ENCODE data around the gene NPW. TPM values are rescaled to one million over a fixed set of nuclear protein-coding genes. Genes with fewer than 3 reads are reported as not detected.

Gene NPW
- total RNA-seq, 2 donors from 2014 or later, result 1.5 to 3.5 TPM

DNA sequence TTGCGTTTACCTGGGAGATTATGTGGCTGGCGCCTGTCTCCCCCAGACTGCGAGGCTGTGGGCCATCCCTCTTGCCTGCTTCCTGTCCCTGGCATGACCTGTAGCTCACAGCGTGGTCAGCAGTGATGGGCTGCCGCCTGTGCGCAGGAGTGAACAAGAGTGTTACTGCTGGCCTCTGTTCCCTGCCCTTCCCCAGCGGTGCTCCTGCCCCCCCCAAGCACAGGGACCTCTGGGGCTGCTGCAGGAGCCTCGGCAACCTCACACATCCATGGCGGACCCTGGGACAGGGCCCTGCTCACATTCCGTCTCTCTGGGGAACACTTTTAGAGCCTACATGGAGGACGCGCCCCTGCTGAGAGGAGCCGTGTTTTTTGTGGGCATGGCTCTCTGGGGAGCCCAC is 38.8 kb downstream of the NPW start:
- Mint-ChIP-seq H3K4me1 (ENCODE audit: low read depth in 2 of 2) (peaks cover 0 to 3% of the 10 kb centered on the region in 2 donors), H3K36me3 (no peaks in the 10 kb centered on the region), H3K4me3 (no peak overlapping the region), H3K27me3 (no peaks in the 10 kb centered on the region), H3K27ac (no peak overlapping the region), H3K9me3 (no peaks in the 10 kb centered on the region)
- no peak for DNase-seq (ENCODE audit: low spot score)
- no peak for ATAC-seq

DNA sequence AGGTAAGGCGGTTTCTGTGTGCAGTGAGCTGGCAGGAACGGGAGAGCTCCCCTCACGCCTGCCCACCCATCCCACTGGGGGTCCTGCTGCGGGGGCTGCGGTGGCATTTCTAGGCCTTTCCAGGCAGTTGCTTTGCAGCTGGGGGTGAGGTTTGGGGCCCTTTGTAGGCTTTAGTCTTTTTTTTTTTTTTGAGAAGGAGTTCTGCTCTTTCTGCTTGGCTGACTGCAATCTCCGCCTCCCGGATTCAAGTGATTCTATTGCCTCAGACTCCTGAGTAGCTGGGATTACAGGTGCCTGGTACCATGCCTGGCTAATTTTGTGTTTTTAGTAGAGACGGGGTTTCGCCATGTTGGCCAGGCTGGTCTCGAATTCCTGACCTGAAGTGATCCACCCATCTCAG is 39.3 kb downstream of the NPW start:
- Mint-ChIP-seq H3K4me1 (ENCODE audit: low read depth in 2 of 2) (peaks cover 0 to under 1% of the 10 kb centered on the region in 2 donors), H3K4me3 (no peak overlapping the region), H3K27me3 (no peaks in the 10 kb centered on the region), H3K27ac (no peak overlapping the region), H3K9me3 (no peaks in the 10 kb centered on the region), H3K36me3 (no peaks in the 10 kb centered on the region)
- ATAC-seq (no peak), DNase-seq (ENCODE audit: low spot score) (no peak)

DNA sequence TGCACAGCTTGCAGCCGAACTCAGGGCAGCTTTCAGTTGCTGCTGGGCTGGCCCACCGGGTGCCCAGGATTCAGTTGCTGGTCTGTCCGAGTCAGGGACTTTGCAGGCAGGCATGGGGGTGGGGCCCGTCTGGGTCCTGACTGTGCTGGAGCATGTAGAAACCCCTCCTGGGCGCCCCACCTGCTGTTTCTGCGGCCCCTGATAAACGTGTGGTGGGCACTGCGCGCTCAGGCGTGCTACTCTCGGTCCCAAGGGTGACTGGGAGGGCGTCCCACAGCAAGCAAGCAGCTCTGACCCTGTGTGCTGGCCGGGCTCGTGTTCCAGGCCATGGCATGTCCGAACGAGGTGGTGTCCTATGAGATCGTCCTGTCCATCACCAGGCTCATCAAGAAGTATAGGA is 40.8 kb downstream of the NPW start:
- H3K27ac Mint-ChIP-seq, result no peak overlapping the region

DNA sequence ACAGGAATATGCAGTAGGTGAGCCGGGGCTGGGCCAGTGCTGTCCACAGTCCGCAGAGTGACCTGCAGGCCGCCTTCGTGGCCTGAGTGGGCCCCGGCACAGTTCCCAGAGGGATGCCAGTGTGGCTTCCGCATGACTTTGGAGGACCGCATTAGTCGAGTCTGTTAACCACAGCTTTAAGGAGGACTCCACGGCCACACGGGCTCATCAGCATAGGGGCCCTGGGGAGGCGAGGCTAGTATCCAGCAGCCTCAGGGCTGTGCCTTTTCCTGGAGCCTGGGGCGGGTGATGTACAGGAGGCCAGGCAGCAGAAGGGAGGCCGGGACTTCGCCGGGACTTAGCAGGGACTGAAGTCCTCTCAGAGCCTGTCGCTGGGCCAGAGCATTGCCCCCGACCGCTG is 41.4 kb downstream of the NPW start:
- Mint-ChIP-seq H3K27me3 (no peaks in the 10 kb centered on the region), H3K4me3 (no peak overlapping the region), H3K4me1 (ENCODE audit: low read depth in 2 of 2) (peaks cover under 1 to 2% of the 10 kb centered on the region in 2 donors), H3K27ac (no peak overlapping the region), H3K9me3 (no peaks in the 10 kb centered on the region), H3K36me3 (peaks cover 1% of the 10 kb centered on the region)
- ATAC-seq (no peak), DNase-seq (ENCODE audit: low spot score) (no peak)

More for the DNA sequence above, 40.8 kb downstream of the NPW start:
- H3K4me3 Mint-ChIP-seq, result no peak overlapping the region
- no peaks in the 10 kb centered on the region for H3K9me3 Mint-ChIP-seq
- no peaks in the 10 kb centered on the region for H3K27me3 Mint-ChIP-seq
- ATAC-seq, result no peak
- DNase-seq (ENCODE audit: low spot score), result no peak
- no peaks in the 10 kb centered on the region for H3K4me1 Mint-ChIP-seq (ENCODE audit: low read depth in 2 of 2)
- H3K36me3 Mint-ChIP-seq, result no peaks in the 10 kb centered on the region

DNA sequence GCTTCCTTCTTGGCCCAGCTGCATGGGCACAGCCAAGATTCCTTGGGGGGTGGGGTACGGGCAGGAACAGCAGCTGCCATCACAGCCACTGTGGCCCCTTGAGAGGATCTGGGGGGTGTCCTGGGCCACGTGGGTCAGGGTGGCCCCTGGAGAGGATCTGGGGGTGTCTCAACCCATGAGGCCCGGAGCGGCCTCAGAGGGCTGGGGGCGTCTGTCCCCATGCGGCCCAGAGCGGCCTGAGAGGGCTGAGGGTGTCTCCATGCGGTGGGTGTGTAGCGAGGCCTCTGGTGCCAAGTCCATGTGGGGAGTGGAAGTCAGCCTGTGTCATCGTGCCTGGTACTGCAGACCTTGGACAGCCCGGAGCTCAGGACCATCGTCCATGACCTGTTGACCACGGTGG is 41.9 kb downstream of the NPW start:
- no peaks in the 10 kb centered on the region for H3K27me3 Mint-ChIP-seq
- no peak overlapping the region for H3K4me3 Mint-ChIP-seq
- DNase-seq (ENCODE audit: low spot score) (no peak), ATAC-seq (no peak)
- no peak overlapping the region for H3K27ac Mint-ChIP-seq
- peaks cover 4% of the 10 kb centered on the region for H3K36me3 Mint-ChIP-seq
- H3K4me1 Mint-ChIP-seq (ENCODE audit: low read depth in 2 of 2), result peaks cover 3 to 5% of the 10 kb centered on the region in 2 donors
- H3K9me3 Mint-ChIP-seq, result no peaks in the 10 kb centered on the region

DNA sequence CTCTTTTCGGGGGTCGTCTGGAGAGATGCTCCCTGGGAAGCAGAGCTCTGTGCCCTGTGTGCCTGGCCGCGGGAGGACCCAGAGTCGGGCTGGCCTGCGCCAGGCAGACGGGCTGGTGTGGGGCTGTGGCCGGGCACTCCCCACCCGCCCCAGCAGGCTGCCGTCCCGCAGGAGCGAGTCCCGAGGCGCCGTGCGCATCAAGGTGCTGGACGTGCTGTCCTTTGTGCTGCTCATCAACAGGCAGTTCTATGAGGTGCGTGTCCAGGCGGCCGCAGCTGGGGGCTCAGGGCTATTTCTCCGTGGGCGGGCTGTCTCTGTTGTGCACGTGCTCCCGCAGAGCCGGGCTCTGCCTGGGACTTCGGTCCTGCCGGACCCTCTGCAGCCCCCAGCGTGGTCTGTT is 43.2 kb downstream of the NPW start:
- Mint-ChIP-seq H3K27me3 (no peaks in the 10 kb centered on the region), H3K36me3 (peaks cover 4% of the 10 kb centered on the region), H3K9me3 (no peaks in the 10 kb centered on the region), H3K4me1 (ENCODE audit: low read depth in 2 of 2) (peaks cover 3 to 5% of the 10 kb centered on the region in 2 donors), H3K27ac (no peak overlapping the region), H3K4me3 (no peak overlapping the region)
- ATAC-seq (no peak), DNase-seq (ENCODE audit: low spot score) (no peak)

DNA sequence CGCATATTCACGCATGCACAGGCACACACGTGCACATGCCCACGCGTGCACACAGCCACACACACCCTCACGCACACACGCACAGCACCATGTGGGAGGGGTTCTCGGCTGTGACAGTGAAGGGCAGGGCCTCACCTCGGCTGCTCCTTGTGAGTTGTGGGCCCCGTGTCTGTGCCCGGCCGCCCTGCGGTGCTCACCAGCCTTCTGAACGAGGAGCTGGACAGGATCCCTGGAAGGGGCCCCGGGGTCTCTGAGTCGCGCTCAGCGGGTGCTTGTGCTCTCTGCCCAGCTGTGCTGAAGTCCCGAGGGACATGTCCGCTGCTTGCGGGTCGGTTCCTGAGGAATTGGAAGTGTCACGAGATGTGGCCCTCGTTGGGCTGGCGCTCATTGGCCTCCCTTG is 44.3 kb downstream of the NPW start:
- Mint-ChIP-seq H3K9me3 (no peaks in the 10 kb centered on the region), H3K27ac (no peak overlapping the region), H3K27me3 (no peaks in the 10 kb centered on the region)

DNA sequence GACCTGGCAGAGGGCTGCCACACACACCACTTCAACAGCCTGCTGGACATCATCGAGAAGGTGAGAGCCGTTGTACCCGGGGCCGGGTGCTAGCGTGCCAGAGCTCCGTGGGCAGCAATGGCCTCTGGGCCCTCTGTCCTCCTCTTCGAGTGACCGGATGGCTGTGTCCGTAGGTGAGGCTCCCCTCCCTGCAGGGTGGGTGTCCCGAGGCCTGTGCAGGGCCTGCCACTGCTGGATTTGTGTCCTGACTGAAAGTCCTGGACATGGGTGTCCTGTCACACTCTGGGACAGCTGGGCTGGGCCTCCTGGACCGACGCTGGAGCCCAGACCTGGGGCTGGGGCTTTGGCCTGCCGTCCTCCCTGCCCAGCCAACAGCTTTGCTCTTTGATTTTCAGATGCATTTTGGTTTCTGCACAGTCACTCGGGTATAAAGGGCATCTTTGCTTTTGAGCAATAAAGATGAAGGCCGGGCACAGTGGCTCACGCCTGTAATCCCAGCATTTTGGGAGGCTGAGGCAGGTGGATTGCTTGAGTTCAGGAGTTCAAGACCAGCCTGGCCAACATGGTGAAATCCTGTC is 44.9 kb downstream of the NPW start:
- ATAC-seq, result no peak
- Mint-ChIP-seq H3K4me3 (no peak overlapping the region), H3K36me3 (peaks cover 4% of the 10 kb centered on the region), H3K9me3 (no peaks in the 10 kb centered on the region), H3K4me1 (ENCODE audit: low read depth in 2 of 2) (peaks cover 3 to 5% of the 10 kb centered on the region in 2 donors), H3K27ac (no peak overlapping the region), H3K27me3 (no peaks in the 10 kb centered on the region)
- DNase-seq (ENCODE audit: low spot score), result no peak

More for the DNA sequence above, 44.3 kb downstream of the NPW start:
- H3K4me1 Mint-ChIP-seq (ENCODE audit: low read depth in 2 of 2), result peaks cover 3 to 5% of the 10 kb centered on the region in 2 donors
- H3K36me3 Mint-ChIP-seq, result peaks cover 4% of the 10 kb centered on the region
- no peak for DNase-seq (ENCODE audit: low spot score)
- H3K4me3 Mint-ChIP-seq, result no peak overlapping the region
- ATAC-seq, result no peak

DNA sequence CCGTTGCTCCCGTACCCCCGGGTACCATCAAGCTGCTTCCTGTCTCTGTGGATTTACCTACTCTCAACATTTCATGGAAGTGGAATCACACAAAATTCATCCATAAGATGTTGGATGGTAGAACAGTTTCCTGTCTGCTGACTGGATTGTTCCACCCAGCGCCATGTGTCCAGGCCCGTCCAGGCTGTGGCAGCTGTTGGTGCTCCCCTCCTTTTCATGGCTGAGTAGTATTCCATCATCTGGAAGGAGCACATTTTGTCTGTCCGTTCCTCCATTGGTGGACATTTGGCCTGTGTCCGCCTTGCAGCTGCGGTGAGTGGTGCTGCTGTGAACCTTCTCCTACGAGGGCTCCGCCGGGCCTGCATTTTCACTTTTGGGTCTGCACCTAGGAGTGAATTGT is 46.6 kb downstream of the NPW start:
- peaks cover 4% of the 10 kb centered on the region for H3K36me3 Mint-ChIP-seq
- H3K27ac Mint-ChIP-seq, result no peak overlapping the region

More for the DNA sequence above, 46.6 kb downstream of the NPW start:
- Mint-ChIP-seq H3K27me3 (no peaks in the 10 kb centered on the region), H3K4me1 (ENCODE audit: low read depth in 2 of 2) (peaks cover 3 to 8% of the 10 kb centered on the region in 2 donors), H3K9me3 (no peaks in the 10 kb centered on the region), H3K4me3 (no peak overlapping the region)
- no peak for DNase-seq (ENCODE audit: low spot score)
- no peak for ATAC-seq

Other genes with a start within 250 kb of the NPW start
- 10 to 100 TPM; 37.4 to 46.4 TPM for gene NME3, start 248.2 kb upstream of the NPW start, total RNA-seq
- gene EME2, start 247.0 kb upstream of the NPW start, total RNA-seq, result 10 to 100 TPM; 34.8 to 55.0 TPM
- gene MRPS34, start 246.7 kb upstream of the NPW start, total RNA-seq, result 100 to 1,000 TPM in 1 of 2 donors, 10 to 100 TPM in 1; 98.1 to 192 TPM
- 10 to 100 TPM; 26.9 to 30.1 TPM for gene SPSB3, start 237.2 kb upstream of the NPW start, total RNA-seq
- gene NUBP2, start 236.8 kb upstream of the NPW start, total RNA-seq, result 10 to 100 TPM; 47.9 to 81.8 TPM
- gene IGFALS, start 226.1 kb upstream of the NPW start, total RNA-seq, result under 1 TPM in 1 of 2 donors, not detected in 1; 0.12 TPM
- gene HAGH, start 193.0 kb upstream of the NPW start, total RNA-seq, result 10 to 100 TPM; 39.5 to 47.5 TPM
- gene FAHD1, start 192.6 kb upstream of the NPW start, total RNA-seq, result 10 to 100 TPM; 13.9 to 14.5 TPM
- gene MEIOB, start 147.6 kb upstream of the NPW start, total RNA-seq, result not detected
- not detected for gene HS3ST6, start 101.4 kb upstream of the NPW start, total RNA-seq
- gene MSRB1, start 76.6 kb upstream of the NPW start, total RNA-seq, result 10 to 100 TPM; 24.3 to 24.7 TPM
- 1 to 10 TPM in 1 of 2 donors, not detected in 1; 1.5 TPM for gene RPL3L, start 65.1 kb upstream of the NPW start, total RNA-seq
- gene NDUFB10, start 60.2 kb upstream of the NPW start, total RNA-seq, result 100 to 1,000 TPM in 1 of 2 donors, 10 to 100 TPM in 1; 95.0 to 103 TPM
- 1,000 to 10,000 TPM; 2,056 to 2,952 TPM for gene RPS2, start 55.0 kb upstream of the NPW start, total RNA-seq
- gene RNF151, start 52.9 kb upstream of the NPW start, total RNA-seq, result not detected
- gene TBL3, start 47.7 kb upstream of the NPW start, total RNA-seq, result 10 to 100 TPM; 39.3 to 78.3 TPM
- gene NOXO1, start 38.3 kb upstream of the NPW start, total RNA-seq, result not detected
- 10 to 100 TPM; 31.9 to 41.7 TPM for gene GFER, start 35.6 kb upstream of the NPW start, total RNA-seq
- 10 to 100 TPM; 21.3 to 43.6 TPM for gene SYNGR3, start 29.8 kb upstream of the NPW start, total RNA-seq
- 100 to 1,000 TPM in 1 of 2 donors, 10 to 100 TPM in 1; 83.1 to 163 TPM for gene ZNF598, start 10.0 kb upstream of the NPW start, total RNA-seq
- 1 to 10 TPM; 3.8 to 4.5 TPM for gene NHERF2, start 7.1 kb downstream of the NPW start, total RNA-seq
- gene NTHL1, start 28.0 kb downstream of the NPW start, total RNA-seq, result 10 to 100 TPM; 12.6 to 40.9 TPM
- gene TSC2, start 28.2 kb downstream of the NPW start, total RNA-seq, result 100 to 1,000 TPM; 106 to 155 TPM
- gene PKD1, start 116.1 kb downstream of the NPW start, total RNA-seq, result 100 to 1,000 TPM in 1 of 2 donors, 10 to 100 TPM in 1; 66.4 to 145 TPM
- under 1 TPM in 1 of 2 donors, not detected in 1; 0.89 TPM for gene RAB26, start 128.8 kb downstream of the NPW start, total RNA-seq
- gene TRAF7, start 136.0 kb downstream of the NPW start, total RNA-seq, result 10 to 100 TPM; 69.0 to 91.7 TPM
- gene CASKIN1, start 176.8 kb downstream of the NPW start, total RNA-seq, result under 1 TPM; 0.14 to 0.26 TPM
- 10 to 100 TPM; 31.2 to 68.9 TPM for gene MLST8, start 185.7 kb downstream of the NPW start, total RNA-seq
- gene BRICD5, start 191.1 kb downstream of the NPW start, total RNA-seq, result 10 to 100 TPM in 1 of 2 donors, 1 to 10 TPM in 1; 6.2 to 23.7 TPM
- 10 to 100 TPM; 18.8 to 39.8 TPM for gene PGP, start 195.1 kb downstream of the NPW start, total RNA-seq
- gene E4F1, start 203.8 kb downstream of the NPW start, total RNA-seq, result 10 to 100 TPM; 27.5 to 51.8 TPM
- 1 to 10 TPM in 1 of 2 donors, under 1 TPM in 1; 0.88 to 3.5 TPM for gene DNASE1L2, start 216.7 kb downstream of the NPW start, total RNA-seq
- gene ECI1, start 231.8 kb downstream of the NPW start, total RNA-seq, result 10 to 100 TPM; 29.1 to 51.1 TPM
- gene RNPS1, start 248.3 kb downstream of the NPW start, total RNA-seq, result 100 to 1,000 TPM; 256 to 334 TPM

All from natural killer cell treated with Interleukin-12 subunit alpha and Interleukin-12 subunit beta and Interleukin-15 and Interleukin-18, amount 100 ng/mL, for 72 hours (primary cell).